HFF-Myc (cell line): ENCODE results near the gene APCDD1L.

ENCODE experiments used
- DNase-seq: peaks from one replicate; pipeline ENCODE4 v3.0.0-alpha.2; 2011; ENCODE audit warnings: low read depth; ENCODE audit errors: extremely low read depth
- H3K4me3 ChIP-seq: replicated peaks from 2 replicates; pipeline ENCODE4 v1.5.1; 2011; ENCODE audit warnings: low read depth, mild to moderate bottlenecking, control low read depth, low read length
- CTCF ChIP-seq: IDR thresholded peaks from 2 replicates; pipeline ENCODE4 v1.5.1; 2012; ENCODE audit warnings: mild to moderate bottlenecking, low read depth, low read length, control low read depth; ENCODE audit errors: missing control alignments

APCDD1L gene

GRCh38 chr20:58444746-58445255, 70.4 kb downstream of the APCDD1L start:
- DNase-seq, result no peak
- H3K4me3 ChIP-seq, result no peak overlapping the region

DNA sequence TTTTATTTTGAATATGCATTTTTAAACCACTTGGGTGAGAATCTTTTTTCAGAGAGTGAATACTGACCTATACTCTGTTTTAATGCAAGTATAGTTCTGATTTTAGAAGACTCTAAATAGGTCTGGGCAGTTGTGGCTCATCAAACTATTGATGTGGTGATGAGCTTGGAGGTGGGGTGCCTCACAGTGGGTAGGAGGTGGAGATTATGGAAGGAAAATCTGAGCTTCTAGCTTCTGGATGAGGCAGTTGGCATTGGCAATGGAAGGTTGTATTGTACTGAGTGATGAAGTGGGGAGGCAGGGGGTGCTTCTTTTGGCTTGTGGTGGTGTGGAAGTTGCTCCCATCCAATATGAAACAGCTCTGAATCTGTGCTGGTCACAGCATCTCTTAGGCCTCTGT, 73.5 kb downstream of the APCDD1L start:
- no peak overlapping the region for H3K4me3 ChIP-seq
- TF ChIP-seq CTCF, result no peak
- no peak for DNase-seq

More at GRCh38 chr20:58444746-58445255, 70.4 kb downstream of the APCDD1L start:
- TF ChIP-seq CTCF, result no peak

- no peak for TF ChIP-seq CTCF
- no peak for DNase-seq
- H3K4me3 ChIP-seq, result no peak overlapping the region
Measured at GRCh38 chr20:58440021-58440767, 75.0 kb downstream of the APCDD1L start.

DNA sequence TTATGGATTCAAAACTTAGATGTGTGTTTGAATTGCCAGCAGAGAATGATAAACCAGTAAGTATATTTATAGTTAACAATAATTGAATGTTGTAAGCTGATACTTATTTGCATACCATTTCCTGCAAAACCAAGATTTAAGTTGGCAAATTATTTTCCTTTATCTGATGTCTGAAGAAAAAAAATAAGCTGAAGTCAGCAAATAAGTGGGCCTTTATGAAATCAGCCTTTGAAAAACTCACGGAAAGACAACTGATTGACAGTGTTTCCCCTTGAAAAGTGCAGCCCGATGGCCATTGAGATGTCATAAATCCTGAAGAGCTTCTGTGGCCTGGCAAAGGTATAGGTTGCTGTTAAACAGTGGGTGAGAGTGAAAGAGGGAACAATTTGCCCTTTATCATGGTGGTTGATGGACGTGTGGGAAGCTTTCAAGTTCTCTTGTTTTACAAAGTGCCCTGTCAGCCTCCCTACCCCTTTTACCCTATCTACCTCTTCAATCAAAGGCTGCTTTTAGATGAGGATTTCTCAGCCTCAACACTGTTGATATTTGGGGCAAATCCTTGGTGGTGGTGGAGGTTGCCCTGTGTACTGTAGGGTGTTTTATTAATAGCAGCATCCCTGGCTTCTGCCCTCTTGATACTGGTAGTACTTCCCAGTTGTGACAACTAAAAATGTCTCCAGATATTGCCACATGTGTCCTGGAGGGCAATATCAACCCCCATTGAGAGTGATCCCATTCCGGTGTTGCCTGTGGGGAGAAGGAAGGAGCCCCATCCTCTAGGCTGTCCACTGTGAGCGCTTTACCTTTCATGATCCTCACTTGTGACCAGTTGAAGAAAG, 76.0 kb downstream of the APCDD1L start:
- no peak for DNase-seq
- no peak for TF ChIP-seq CTCF

DNA sequence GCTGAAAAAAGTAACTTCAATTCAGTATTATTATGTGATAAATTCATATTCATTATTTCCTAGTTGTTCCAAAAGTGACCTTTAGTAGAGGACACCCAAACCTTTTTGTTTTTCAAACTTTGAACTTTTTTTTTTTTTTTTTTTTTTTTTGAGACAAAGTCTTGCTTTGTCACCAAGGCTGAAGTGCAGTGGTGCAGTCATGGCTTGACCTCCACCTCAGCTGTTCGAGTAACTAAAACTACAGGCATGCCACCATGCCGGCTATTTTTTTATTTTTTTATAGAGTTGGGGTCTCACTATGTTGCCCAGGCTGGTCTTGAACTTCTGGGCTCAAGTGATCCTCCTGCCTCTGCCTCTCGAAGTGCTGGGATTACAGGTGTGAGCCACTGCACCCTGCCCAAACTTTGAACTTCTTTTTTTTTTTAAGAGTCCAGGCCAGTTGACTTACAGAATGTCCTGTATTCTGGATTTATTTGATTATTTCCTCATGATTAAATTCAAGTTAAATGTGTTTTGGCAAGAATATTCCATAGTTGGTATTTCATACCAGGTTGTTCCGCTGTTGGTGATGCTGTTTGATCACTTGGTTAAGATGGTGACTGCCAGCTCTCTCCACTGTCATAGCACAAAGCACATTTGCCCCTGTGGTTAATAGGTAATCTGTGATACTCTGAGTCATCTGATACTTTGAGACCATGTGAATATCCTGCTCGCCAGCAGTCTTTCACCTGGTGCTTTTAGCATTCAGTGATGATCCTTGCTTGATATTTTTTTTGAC, 78.1 kb downstream of the APCDD1L start:
- no peak for TF ChIP-seq CTCF
- H3K4me3 ChIP-seq, result no peak overlapping the region
- DNase-seq, result no peak

More for the DNA sequence above, 76.0 kb downstream of the APCDD1L start:
- no peak overlapping the region for H3K4me3 ChIP-seq

GRCh38 chr20:58435237-58435636, 80.0 kb downstream of the APCDD1L start:
- DNase-seq, result no peak
- TF ChIP-seq CTCF, result no peak
- no peak overlapping the region for H3K4me3 ChIP-seq
